Neural cell (in vitro differentiated cells): ENCODE results near the gene TIGD1. TPM values are rescaled to one million over a fixed set of nuclear protein-coding genes. Genes with fewer than 3 reads are reported as not detected.

ENCODE experiments used
- H2AFZ ChIP-seq: fragments of 200-600, 300-800 bp; sonication (generic), shearing (Covaris generic); 2 replicates; pipeline ENCODE4 v1.6.0; 2014; ENCODE audit warnings: low read depth, mild to moderate bottlenecking, antibody characterized with exemption, low read length, moderate library complexity
- H3F3A ChIP-seq: fragments of 200-600 bp; shearing (Covaris generic); 2 replicates; pipeline ENCODE4 v1.6.1; 2016; ENCODE audit warnings: mild to moderate bottlenecking, moderate library complexity, mixed read lengths, antibody characterized with exemption, low read length; ENCODE audit not compliant: insufficient read depth, poor library complexity, severe bottlenecking
- H3K27ac ChIP-seq: fragments of 200-600, 300-800 bp; sonication (generic), shearing (Covaris generic); 2 replicates; pipeline ENCODE4 v1.5.1; 2014; ENCODE audit warnings: mild to moderate bottlenecking, low read length, moderate library complexity
- H3K27me3 ChIP-seq: fragments of 300-800, 200-600 bp; sonication (generic), shearing (Covaris generic); 2 replicates; pipeline ENCODE4 v1.6.0; 2014; ENCODE audit warnings: mild to moderate bottlenecking, low read depth, low read length, moderate library complexity; ENCODE audit not compliant: insufficient read depth
- H3K36me3 ChIP-seq: fragments of 300-800, 200-600 bp; sonication (generic), shearing (Covaris generic); 2 replicates; pipeline ENCODE4 v1.5.1; 2014; ENCODE audit warnings: mild to moderate bottlenecking, antibody characterized with exemption, low read length, moderate library complexity; ENCODE audit not compliant: insufficient read depth
- H3K4me2 ChIP-seq: fragments of 300-800, 200-600 bp; sonication (generic), shearing (Covaris generic); 2 replicates; pipeline ENCODE4 v1.6.0; 2014; ENCODE audit warnings: mild to moderate bottlenecking, low read length
- H3K4me3 ChIP-seq: fragments of 300-800, 200-600 bp; sonication (generic), shearing (Covaris generic); 2 replicates; pipeline ENCODE4 v1.5.1; 2014; ENCODE audit warnings: mild to moderate bottlenecking, low read length, moderate library complexity
- H3K79me2 ChIP-seq: fragments of 200-600 bp; shearing (Covaris generic); replicated peaks from 2 replicates; pipeline ENCODE4 v1.6.0; 2014; ENCODE audit warnings: mild to moderate bottlenecking, low read length, moderate library complexity; ENCODE audit not compliant: insufficient read depth
- H3K9ac ChIP-seq: fragments of 300-800, 200-600 bp; sonication (generic), shearing (Covaris generic); 2 replicates; pipeline ENCODE4 v1.6.1; 2016; ENCODE audit warnings: mild to moderate bottlenecking, low read length, mixed read lengths
- H3K9me2 ChIP-seq: fragments of 200-600 bp; shearing (Covaris generic); 2 replicates; pipeline ENCODE4 v1.6.1; 2016; ENCODE audit warnings: mild to moderate bottlenecking, low read length, mixed read lengths; ENCODE audit not compliant: insufficient read depth
- H3K9me3 ChIP-seq: fragments of 200-600, 300-800 bp; sonication (generic), shearing (Covaris generic); 2 replicates; pipeline ENCODE4 v1.6.1; 2016; ENCODE audit warnings: mild to moderate bottlenecking, mixed run types, low read length, moderate library complexity, mixed read lengths
- H4K20me1 ChIP-seq: fragments of 200-600 bp; shearing (Covaris generic); 2 replicates; pipeline ENCODE4 v1.6.1; 2016; ENCODE audit warnings: mild to moderate bottlenecking, mixed run types; ENCODE audit not compliant: insufficient read depth
- CTCF ChIP-seq: fragments of 450-650 bp; IDR thresholded peaks from 2 replicates; pipeline ENCODE4 v1.5.1; 2014; ENCODE audit warnings: antibody characterized with exemption, mild to moderate bottlenecking, moderate library complexity; ENCODE audit not compliant: poor library complexity, severe bottlenecking
- EP300 ChIP-seq: fragments of 450-650 bp; conservative IDR thresholded peaks from 2 replicates; pipeline ENCODE4 v1.6.1; 2014; ENCODE audit warnings: antibody characterized with exemption, mild to moderate bottlenecking, moderate library complexity; ENCODE audit not compliant: poor library complexity, severe bottlenecking
- EZH2 ChIP-seq: fragments of 200-600, 300-800 bp; shearing (Covaris generic), sonication (generic); IDR thresholded peaks from 2 replicates; pipeline ENCODE4 v1.6.1; 2014; ENCODE audit warnings: antibody characterized with exemption, low read length, borderline replicate concordance, mild to moderate bottlenecking; ENCODE audit not compliant: insufficient read depth, poor library complexity, severe bottlenecking
- MXI1 ChIP-seq: fragments of 450-650 bp; conservative IDR thresholded peaks from 2 replicates; pipeline ENCODE4 v1.6.1; 2014; ENCODE audit warnings: antibody characterized with exemption, mild to moderate bottlenecking; ENCODE audit not compliant: poor library complexity, severe bottlenecking
- POLR2AphosphoS5 ChIP-seq: IDR thresholded peaks from 2 replicates; pipeline ENCODE4 v1.6.1; 2012
- RAD21 ChIP-seq: fragments of 450-650 bp; conservative IDR thresholded peaks from 2 replicates; pipeline ENCODE4 v1.6.1; 2014; ENCODE audit warnings: antibody characterized with exemption, mild to moderate bottlenecking, moderate library complexity
- SMC3 ChIP-seq: fragments of 450-650 bp; conservative IDR thresholded peaks from 2 replicates; pipeline ENCODE4 v1.6.1; 2014; ENCODE audit warnings: antibody characterized with exemption, mild to moderate bottlenecking, moderate library complexity; ENCODE audit not compliant: poor library complexity
- TAF1 ChIP-seq: IDR thresholded peaks from 2 replicates; pipeline ENCODE4 v1.6.1; 2012; ENCODE audit warnings: low read depth
- polyA plus RNA-seq: library from polyadenylated mRNA; depleted of rRNA; stranded (reverse); fragments of >200 nt; gene quantifications from 2 replicates; pipeline ENCODE4 v1.2.3, GENCODE V29; 2014
- TF ChIP-seq, protein P1 (sequence below): IDR thresholded peaks from 2 replicates; pipeline ENCODE4 v1.6.1; 2012; ENCODE audit warnings: borderline replicate concordance

The TIGD1 gene
- polyA plus RNA-seq, 1 donor from 2014 or later = 29.3 TPM

- no peak within 1 kb of the TSS for H3K4me2 ChIP-seq
- no peak within 1 kb of the TSS for H3K27ac ChIP-seq
- no peaks in the 10 kb centered on the region for H3K36me3 ChIP-seq
- H3F3A ChIP-seq = no peaks in the 10 kb centered on the region
- H2AFZ ChIP-seq = no peak within 1 kb of the TSS
- no peaks in the 10 kb centered on the region for H3K9me2 ChIP-seq
- H3K9me3 ChIP-seq = no peaks in the 10 kb centered on the region
- H3K27me3 ChIP-seq = peaks cover 28% of the 10 kb centered on the region
- no peak within 1 kb of the TSS for H3K9ac ChIP-seq
- H3K4me3 ChIP-seq = no peak within 1 kb of the TSS
- no peaks in the 10 kb centered on the region for H4K20me1 ChIP-seq
- TF ChIP-seq EP300 = no peak
- TF ChIP-seq TAF1 = no peak
- no peak for TF ChIP-seq SMC3
- no peak for TF ChIP-seq RAD21
- no peak for TF ChIP-seq MXI1
- no peak for TF ChIP-seq EZH2
- no peak for TF ChIP-seq POLR2AphosphoS5
- TF ChIP-seq CTCF = no peak
- TF ChIP-seq, protein P1, sequence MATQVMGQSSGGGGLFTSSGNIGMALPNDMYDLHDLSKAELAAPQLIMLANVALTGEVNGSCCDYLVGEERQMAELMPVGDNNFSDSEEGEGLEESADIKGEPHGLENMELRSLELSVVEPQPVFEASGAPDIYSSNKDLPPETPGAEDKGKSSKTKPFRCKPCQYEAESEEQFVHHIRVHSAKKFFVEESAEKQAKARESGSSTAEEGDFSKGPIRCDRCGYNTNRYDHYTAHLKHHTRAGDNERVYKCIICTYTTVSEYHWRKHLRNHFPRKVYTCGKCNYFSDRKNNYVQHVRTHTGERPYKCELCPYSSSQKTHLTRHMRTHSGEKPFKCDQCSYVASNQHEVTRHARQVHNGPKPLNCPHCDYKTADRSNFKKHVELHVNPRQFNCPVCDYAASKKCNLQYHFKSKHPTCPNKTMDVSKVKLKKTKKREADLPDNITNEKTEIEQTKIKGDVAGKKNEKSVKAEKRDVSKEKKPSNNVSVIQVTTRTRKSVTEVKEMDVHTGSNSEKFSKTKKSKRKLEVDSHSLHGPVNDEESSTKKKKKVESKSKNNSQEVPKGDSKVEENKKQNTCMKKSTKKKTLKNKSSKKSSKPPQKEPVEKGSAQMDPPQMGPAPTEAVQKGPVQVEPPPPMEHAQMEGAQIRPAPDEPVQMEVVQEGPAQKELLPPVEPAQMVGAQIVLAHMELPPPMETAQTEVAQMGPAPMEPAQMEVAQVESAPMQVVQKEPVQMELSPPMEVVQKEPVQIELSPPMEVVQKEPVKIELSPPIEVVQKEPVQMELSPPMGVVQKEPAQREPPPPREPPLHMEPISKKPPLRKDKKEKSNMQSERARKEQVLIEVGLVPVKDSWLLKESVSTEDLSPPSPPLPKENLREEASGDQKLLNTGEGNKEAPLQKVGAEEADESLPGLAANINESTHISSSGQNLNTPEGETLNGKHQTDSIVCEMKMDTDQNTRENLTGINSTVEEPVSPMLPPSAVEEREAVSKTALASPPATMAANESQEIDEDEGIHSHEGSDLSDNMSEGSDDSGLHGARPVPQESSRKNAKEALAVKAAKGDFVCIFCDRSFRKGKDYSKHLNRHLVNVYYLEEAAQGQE = no peak
- no peaks in the 10 kb centered on the region for H3K79me2 ChIP-seq
These were observed 24.5 kb downstream of the TIGD1 start, which contains the start of gene CHRND for GRCh38 chr2:232525791-232526371. Gene CHRND (plus strand): TSS chr2:232526160. CDS start chr2:232526216, 56 bp downstream.

GRCh38 chr2:232525199-232525598 lies 25.2 kb downstream of the TIGD1 start:
- H3K27me3 ChIP-seq = peaks cover 28% of the 10 kb centered on the region
- H3K9ac ChIP-seq = no peak overlapping the region

More at GRCh38 chr2:232525199-232525598, 25.2 kb downstream of the TIGD1 start:
- H3K9me3 ChIP-seq = no peaks in the 10 kb centered on the region
- TF ChIP-seq, protein P1 = no peak
- TF ChIP-seq SMC3 (no peak), TAF1 (no peak), EP300 (no peak), EZH2 (no peak), RAD21 (no peak), MXI1 (no peak), CTCF (no peak), POLR2AphosphoS5 (no peak)
- no peaks in the 10 kb centered on the region for H3F3A ChIP-seq
- H3K9me2 ChIP-seq = no peaks in the 10 kb centered on the region
- no peak overlapping the region for H2AFZ ChIP-seq
- no peak overlapping the region for H3K4me2 ChIP-seq
- no peaks in the 10 kb centered on the region for H3K79me2 ChIP-seq
- no peak overlapping the region for H3K4me3 ChIP-seq
- H3K27ac ChIP-seq = no peak overlapping the region
- H3K36me3 ChIP-seq = no peaks in the 10 kb centered on the region
- no peaks in the 10 kb centered on the region for H4K20me1 ChIP-seq
